A204.1 (cell line): ENCODE measurements around the gene CHKB.

Experiments
- FAIRE-seq: peaks from 2 replicates; lab custom pipeline; 2012; peaks lifted over from hg19 to GRCh38; lab: Jason Lieb, UNC

CHKB gene

GRCh38 chr22:50529416-50529896, 53.2 kb downstream of the CHKB start:
- no peak for FAIRE-seq
